ENCODE measurements around the gene FAM53B. TPM values are rescaled to one million over a fixed set of nuclear protein-coding genes. Genes with fewer than 3 reads are reported as not detected.

Gene FAM53B
- total RNA-seq, 2 donors from 2014 or later = 17.1 to 21.1 TPM

DNA sequence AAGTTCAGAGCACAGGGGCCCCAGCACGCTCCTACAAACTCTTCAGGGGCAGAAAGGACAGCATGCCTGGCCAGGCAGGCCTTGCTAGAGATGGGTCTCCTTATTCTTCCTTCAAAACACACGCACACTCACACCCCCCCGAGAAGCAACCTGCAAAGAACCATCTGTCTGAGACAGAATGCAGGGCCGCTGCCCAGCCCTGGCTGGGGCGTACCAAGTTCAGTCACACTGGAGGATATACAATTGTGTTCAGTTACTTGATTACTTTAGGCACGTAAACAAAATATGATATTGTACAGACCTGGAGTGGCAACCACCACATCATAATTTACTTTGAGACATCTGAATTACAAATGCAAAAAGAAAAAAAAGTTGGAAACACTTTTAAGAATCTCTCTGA, 5.7 kb downstream of the FAM53B start:
- Histone ChIP-seq H3K27ac (no peak overlapping the region), H3K9me3 (no peaks in the 10 kb centered on the region), H3K27me3 (no peaks in the 10 kb centered on the region), H3K4me1 (peaks cover 76% of the 10 kb centered on the region), H3K36me3 (replicated peaks in 1 of 2; ENCODE audit: insufficient read depth in 1 of 2, low read depth in 2 of 2) (no peaks in the 10 kb centered on the region), H3K4me3 (no peak overlapping the region)
- intact Hi-C loops (cut with DNase I) = loop anchor here (10.0 kb wide), 1 partner anchor 114 kb away; no protein-coding TSS in a partner anchor
- 75 to 76% methylated on average over 5 to 6 of the region's 6 CpGs for WGBS, 2 donors
- TF ChIP-seq, protein P1, sequence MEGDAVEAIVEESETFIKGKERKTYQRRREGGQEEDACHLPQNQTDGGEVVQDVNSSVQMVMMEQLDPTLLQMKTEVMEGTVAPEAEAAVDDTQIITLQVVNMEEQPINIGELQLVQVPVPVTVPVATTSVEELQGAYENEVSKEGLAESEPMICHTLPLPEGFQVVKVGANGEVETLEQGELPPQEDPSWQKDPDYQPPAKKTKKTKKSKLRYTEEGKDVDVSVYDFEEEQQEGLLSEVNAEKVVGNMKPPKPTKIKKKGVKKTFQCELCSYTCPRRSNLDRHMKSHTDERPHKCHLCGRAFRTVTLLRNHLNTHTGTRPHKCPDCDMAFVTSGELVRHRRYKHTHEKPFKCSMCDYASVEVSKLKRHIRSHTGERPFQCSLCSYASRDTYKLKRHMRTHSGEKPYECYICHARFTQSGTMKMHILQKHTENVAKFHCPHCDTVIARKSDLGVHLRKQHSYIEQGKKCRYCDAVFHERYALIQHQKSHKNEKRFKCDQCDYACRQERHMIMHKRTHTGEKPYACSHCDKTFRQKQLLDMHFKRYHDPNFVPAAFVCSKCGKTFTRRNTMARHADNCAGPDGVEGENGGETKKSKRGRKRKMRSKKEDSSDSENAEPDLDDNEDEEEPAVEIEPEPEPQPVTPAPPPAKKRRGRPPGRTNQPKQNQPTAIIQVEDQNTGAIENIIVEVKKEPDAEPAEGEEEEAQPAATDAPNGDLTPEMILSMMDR (IDR thresholded peaks at IDR 0.05) = no peak
- TF ChIP-seq POLR2A (IDR thresholded peaks at IDR 0.05) = no peak
- ATAC-seq (no peak), DNase-seq (no peak)

DNA sequence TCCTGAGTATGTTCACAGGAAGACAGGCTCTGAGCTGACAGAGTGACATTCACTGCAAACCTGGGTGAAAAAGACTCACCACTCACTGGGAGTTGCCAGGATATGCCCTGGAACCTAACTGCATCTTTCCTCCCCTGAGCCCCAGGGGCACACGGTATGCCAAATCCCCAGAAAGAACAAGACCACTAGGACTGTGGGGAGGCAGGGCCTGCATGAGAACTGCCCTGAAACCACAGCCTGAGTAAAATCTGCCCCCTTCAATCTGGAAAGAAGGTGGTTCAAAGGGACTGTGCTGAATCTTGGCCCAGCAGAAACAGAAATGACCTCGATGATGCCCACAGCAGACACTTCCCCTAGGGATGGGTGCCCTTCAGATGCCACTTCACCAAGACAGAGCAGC, 6.5 kb downstream of the FAM53B start:
- TF ChIP-seq, protein P1 (IDR thresholded peaks at IDR 0.05) = no peak
- TF ChIP-seq POLR2A (IDR thresholded peaks at IDR 0.05) = no peak
- peak overlapping the region in 3 of 4 donors; percentile 45 to 72 (median 72) for H3K27ac ChIP-seq
- no peaks in the 10 kb centered on the region for H3K27me3 ChIP-seq
- WGBS, 2 donors = 79 to 85% methylated on average over 2 of the region's 2 CpGs
- no peak overlapping the region for H3K4me3 ChIP-seq
- ATAC-seq = no peak
- H3K4me1 ChIP-seq = peaks cover 78% of the 10 kb centered on the region
- no peaks in the 10 kb centered on the region for H3K36me3 ChIP-seq (replicated peaks in 1 of 2; ENCODE audit: insufficient read depth in 1 of 2, low read depth in 2 of 2)
- intact Hi-C loops (cut with DNase I) = loop anchor here (10.0 kb wide), 1 partner anchor 113 kb away; no protein-coding TSS in a partner anchor
- H3K9me3 ChIP-seq = no peaks in the 10 kb centered on the region
- no peak for DNase-seq

GRCh38 chr10:124737221-124737620, 7.0 kb downstream of the FAM53B start:
- DNase-seq (peak in 1 of 4 donors; percentile 53), ATAC-seq (no peak)
- H3K27me3 ChIP-seq = no peaks in the 10 kb centered on the region
- TF ChIP-seq, protein P1 (IDR thresholded peaks at IDR 0.05) = no peak
- no peak for TF ChIP-seq POLR2A (IDR thresholded peaks at IDR 0.05)
- H3K4me1 ChIP-seq = peaks cover 73% of the 10 kb centered on the region
- intact Hi-C loops (cut with DNase I) = loop anchor here (10.0 kb wide), 1 partner anchor 112 kb away; no protein-coding TSS in a partner anchor
- 65 to 71% methylated on average over 6 to 7 of the region's 7 CpGs for WGBS, 2 donors
- H3K9me3 ChIP-seq = no peaks in the 10 kb centered on the region
- H3K27ac ChIP-seq = peak overlapping the region in 3 of 4 donors; percentile 45 to 72 (median 72)
- H3K36me3 ChIP-seq (replicated peaks in 1 of 2; ENCODE audit: insufficient read depth in 1 of 2, low read depth in 2 of 2) = no peaks in the 10 kb centered on the region
- H3K4me3 ChIP-seq = no peak overlapping the region

DNA sequence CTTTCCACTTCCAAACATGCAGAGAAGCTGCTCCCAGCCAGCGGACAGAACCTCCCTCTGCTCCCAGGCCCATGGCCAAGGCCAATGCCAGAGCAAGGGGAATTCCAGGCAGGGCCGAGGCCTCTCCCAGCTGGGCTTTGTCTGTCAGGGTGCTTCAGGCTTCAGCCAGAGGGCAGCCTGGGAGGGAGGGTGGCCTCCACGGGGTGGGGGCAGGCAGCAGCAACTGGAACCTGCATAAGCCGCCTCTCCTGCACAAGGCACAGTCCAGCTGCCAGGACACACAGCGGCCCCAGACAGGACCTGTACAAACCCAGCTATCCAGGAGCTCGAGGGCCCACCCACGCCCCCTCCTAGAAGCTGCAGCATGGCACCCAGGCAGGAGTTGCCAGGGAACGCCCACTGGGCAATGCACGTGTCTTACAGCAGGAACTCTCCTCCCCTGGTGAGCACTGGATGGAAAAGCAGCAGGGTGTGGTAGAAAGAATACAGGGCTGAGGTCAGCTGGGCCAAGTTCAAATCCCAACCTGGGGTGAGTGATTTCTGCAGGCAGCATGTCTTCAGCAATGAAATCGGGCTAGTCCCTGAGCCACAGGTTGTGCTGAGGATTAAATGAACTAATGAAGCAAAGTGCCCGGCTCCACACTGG, 7.6 kb downstream of the FAM53B start:
- Histone ChIP-seq H3K9me3 (no peaks in the 10 kb centered on the region), H3K27ac (peak overlapping the region in 3 of 4 donors; percentile 45 to 72 (median 72)), H3K4me1 (peaks cover 67% of the 10 kb centered on the region), H3K4me3 (no peak overlapping the region), H3K27me3 (no peaks in the 10 kb centered on the region), H3K36me3 (replicated peaks in 1 of 2; ENCODE audit: insufficient read depth in 1 of 2, low read depth in 2 of 2) (no peaks in the 10 kb centered on the region)
- no peak for TF ChIP-seq POLR2A (IDR thresholded peaks at IDR 0.05)
- TF ChIP-seq, protein P1 (IDR thresholded peaks at IDR 0.05) = peak in 2 of 7 experiments; percentile 10 to 15
- peak; percentile 61 to 81 (median 78) for DNase-seq
- 21 to 27% methylated on average over 3 to 11 of the region's 11 CpGs for WGBS, 2 donors
- ATAC-seq = peak; percentile 79
- intact Hi-C loops (cut with DNase I) = loop anchor here (10.0 kb wide), 1 partner anchor 112 kb away; no protein-coding TSS in a partner anchor

Measured in body of pancreas (tissue), 4 donors.